Endothelial cell of umbilical vein (primary cell): Measurements from ENCODE around the gene PSMC1. TPM values are rescaled to one million over a fixed set of nuclear protein-coding genes. Genes with fewer than 3 reads are reported as not detected.

Experiments
- BruUV-seq: library from RNA; stranded (reverse); fragments of 400-500 nt; replicated peaks from 2 replicates; lab custom pipeline; 2021; lab: Mats Ljungman, UMichigan
- CTCF ChIA-PET: fragments of 300-600, 350-600 bp; sonication (Branson Sonifier 250); formaldehyde crosslinking; loops from one replicate; lab custom pipeline; 2021; ENCODE audit warnings: antibody characterized with exemption, inconsistent platforms; lab: Charles Lee
- POLR2A ChIA-PET: fragments of 300-600, 350-600 bp; sonication (Branson Sonifier 250); formaldehyde crosslinking; loops from one replicate; lab custom pipeline; 2021; ENCODE audit warnings: antibody characterized with exemption, inconsistent platforms; lab: Charles Lee
- DNase-seq: peaks from one replicate; pipeline ENCODE4 v3.0.0-alpha.2; 2011; ENCODE audit warnings: low read depth, low spot score
- FAIRE-seq: peaks from 2 replicates; lab custom pipeline; 2011; peaks lifted over from hg19 to GRCh38; lab: Jason Lieb, UNC
- H2AFZ ChIP-seq: 2 replicates; pipeline ENCODE4 v1.6.0; 2012; ENCODE audit warnings: low read depth, low read length, control low read depth, inconsistent platforms
- H3K27ac ChIP-seq: 2 replicates; pipeline ENCODE4 v1.5.1; 2011; ENCODE audit warnings: low read depth, mild to moderate bottlenecking, control low read depth, low read length, moderate library complexity; ENCODE audit not compliant: insufficient read depth
- H3K27me3 ChIP-seq, 2 experiments: 2 replicates each; pipeline versions ENCODE4 v1.6.0 to v1.6.1; 2011; ENCODE audit warnings: low read length in 2 of 2, mixed read lengths in 1 of 2; ENCODE audit not compliant: control insufficient read depth in 2 of 2, insufficient read depth in 2 of 2
- H3K36me3 ChIP-seq, 2 experiments: 2 replicates in 1 of 2; 3 replicates in 1 of 2; pipeline ENCODE4 v1.5.1; 2011; ENCODE audit warnings: low read length in 2 of 2, mild to moderate bottlenecking in 1 of 2, moderate library complexity in 1 of 2; ENCODE audit not compliant: control insufficient read depth in 2 of 2, insufficient read depth in 2 of 2; ENCODE audit errors: extremely low read depth in 1 of 2
- H3K4me1 ChIP-seq: 3 replicates; pipeline ENCODE4 v1.5.1; 2011; ENCODE audit warnings: mild to moderate bottlenecking, low read length; ENCODE audit not compliant: control insufficient read depth, insufficient read depth; ENCODE audit errors: extremely low read depth
- H3K4me2 ChIP-seq: 2 replicates; pipeline ENCODE4 v1.6.1; 2011; ENCODE audit warnings: low read length, control low read depth, mixed read lengths; ENCODE audit not compliant: insufficient read depth
- H3K4me3 ChIP-seq, 3 experiments: fragments of 200-600 bp in 1 of 3; sonication (generic), shearing (Covaris generic) in 1 of 3; replicated peaks in 1 of 3; 2 replicates each; pipeline ENCODE4 v1.5.1; 2011 to 2016; ENCODE audit warnings: control low read depth in 3 of 3, low read length in 3 of 3, mild to moderate bottlenecking in 2 of 3, inconsistent platforms in 1 of 3, low read depth in 1 of 3, moderate library complexity in 1 of 3; ENCODE audit not compliant: insufficient read depth in 1 of 3
- H3K79me2 ChIP-seq: 2 replicates; pipeline ENCODE4 v1.6.0; 2012; ENCODE audit warnings: low read length, inconsistent platforms; ENCODE audit not compliant: control insufficient read depth, insufficient read depth
- H3K9ac ChIP-seq: replicated peaks from 2 replicates; pipeline ENCODE3; 2011; ENCODE audit warnings: low read length, control low read depth; ENCODE audit not compliant: insufficient read depth; ENCODE audit errors: extremely low read depth
- H3K9me1 ChIP-seq: replicated peaks from 3 replicates; pipeline ENCODE4 v1.6.0; 2011; ENCODE audit warnings: mild to moderate bottlenecking, low read length; ENCODE audit not compliant: control insufficient read depth, insufficient read depth; ENCODE audit errors: extremely low read depth
- H3K9me3 ChIP-seq: replicated peaks from 2 replicates; pipeline ENCODE4 v1.5.1; 2012; ENCODE audit warnings: low read length, inconsistent platforms; ENCODE audit not compliant: control insufficient read depth, insufficient read depth
- H4K20me1 ChIP-seq: replicated peaks from 2 replicates; pipeline ENCODE3; 2011; ENCODE audit warnings: mild to moderate bottlenecking, low read length; ENCODE audit not compliant: control insufficient read depth, insufficient read depth; ENCODE audit errors: extremely low read depth
- EZH2 ChIP-seq: IDR thresholded peaks from 2 replicates; pipeline ENCODE4 v1.6.1; 2012; ENCODE audit warnings: borderline replicate concordance, low read depth, mild to moderate bottlenecking, moderate library complexity, low read length, inconsistent platforms; ENCODE audit not compliant: severe bottlenecking
- FOS ChIP-seq: IDR thresholded peaks from 2 replicates; pipeline ENCODE4 v1.6.1; 2011; ENCODE audit warnings: mild to moderate bottlenecking, low read length, moderate library complexity, borderline replicate concordance; ENCODE audit not compliant: insufficient read depth
- GATA2 ChIP-seq: IDR thresholded peaks from 2 replicates; pipeline ENCODE4 v1.7.0; 2011; ENCODE audit warnings: low read depth, mild to moderate bottlenecking, moderate library complexity, mixed read lengths, low read length; ENCODE audit not compliant: insufficient read length, insufficient read depth
- JUN ChIP-seq: IDR thresholded peaks from 2 replicates; pipeline ENCODE4 v1.6.1; 2011; ENCODE audit warnings: borderline replicate concordance, low read depth; ENCODE audit not compliant: insufficient read length, insufficient read depth
- MYC ChIP-seq: IDR thresholded peaks from one replicate; pipeline ENCODE4 v1.6.1; 2011; ENCODE audit warnings: mild to moderate bottlenecking, low read depth, low read length
- POLR2A ChIP-seq: IDR thresholded peaks from 2 replicates; pipeline ENCODE4 v1.6.1; 2012; ENCODE audit warnings: low read depth, mild to moderate bottlenecking, control low read depth, low read length
- POLR2AphosphoS5 ChIP-seq: IDR thresholded peaks from 2 replicates; pipeline ENCODE4 v1.6.1; 2012; ENCODE audit warnings: low read depth, mild to moderate bottlenecking, control low read depth, low read length, moderate library complexity; ENCODE audit not compliant: insufficient read depth
- dilution Hi-C: fragments of 300-500 bp; cut with MboI; formaldehyde crosslinking; loops from one replicate; pipeline ENCODE4 v1.15.0; 2019; ENCODE audit warnings: low sequenced_read_pairs; ENCODE audit not compliant: extremely low pct_ligation_motif_present
- intact Hi-C: fragments of 100-400 bp; cut with micrococcal nuclease; formaldehyde crosslinking; loops from one replicate; pipeline ENCODE4 v1.10.0; 2022
- polyA plus RNA-seq, 4 experiments: library from polyadenylated mRNA; depleted of rRNA in 3 of 4; stranded (reverse) in 3 of 4; unstranded in 1 of 4; fragments of >200 nt; gene quantifications; 2 replicates each; pipeline versions ENCODE4 v1.2.1 to v1.2.3, GENCODE V29; 2011 to 2012; ENCODE audit warnings: missing spikeins in 1 of 4
- total RNA-seq: library from RNA; stranded (reverse); gene quantifications from 2 replicates; pipeline ENCODE4 v1.2.3, GENCODE V29; 2021
- TF ChIP-seq, protein P1 (sequence below): IDR thresholded peaks from 2 replicates; pipeline ENCODE4 v1.6.1; 2011; ENCODE audit not compliant: insufficient read depth, insufficient read length
- TF ChIP-seq, protein P2 (sequence below), 2 donors: IDR thresholded peaks; 1 replicate in 1 of 2; 2 replicates in 1 of 2; pipeline ENCODE4 v1.5.1; 2011; ENCODE audit warnings: low read length in 2 of 2, mild to moderate bottlenecking in 2 of 2, moderate library complexity in 2 of 2, control low read depth in 1 of 2, inconsistent platforms in 1 of 2, low read depth in 1 of 2; ENCODE audit not compliant: insufficient read depth in 1 of 2; ENCODE audit errors: extremely low read depth in 1 of 2

PSMC1 gene
- total and polyA plus RNA-seq, 2 donors (not counting 3 experiments of a cell fraction or from before 2014, with no cell fraction given) = 77.4 to 129 TPM

DNA sequence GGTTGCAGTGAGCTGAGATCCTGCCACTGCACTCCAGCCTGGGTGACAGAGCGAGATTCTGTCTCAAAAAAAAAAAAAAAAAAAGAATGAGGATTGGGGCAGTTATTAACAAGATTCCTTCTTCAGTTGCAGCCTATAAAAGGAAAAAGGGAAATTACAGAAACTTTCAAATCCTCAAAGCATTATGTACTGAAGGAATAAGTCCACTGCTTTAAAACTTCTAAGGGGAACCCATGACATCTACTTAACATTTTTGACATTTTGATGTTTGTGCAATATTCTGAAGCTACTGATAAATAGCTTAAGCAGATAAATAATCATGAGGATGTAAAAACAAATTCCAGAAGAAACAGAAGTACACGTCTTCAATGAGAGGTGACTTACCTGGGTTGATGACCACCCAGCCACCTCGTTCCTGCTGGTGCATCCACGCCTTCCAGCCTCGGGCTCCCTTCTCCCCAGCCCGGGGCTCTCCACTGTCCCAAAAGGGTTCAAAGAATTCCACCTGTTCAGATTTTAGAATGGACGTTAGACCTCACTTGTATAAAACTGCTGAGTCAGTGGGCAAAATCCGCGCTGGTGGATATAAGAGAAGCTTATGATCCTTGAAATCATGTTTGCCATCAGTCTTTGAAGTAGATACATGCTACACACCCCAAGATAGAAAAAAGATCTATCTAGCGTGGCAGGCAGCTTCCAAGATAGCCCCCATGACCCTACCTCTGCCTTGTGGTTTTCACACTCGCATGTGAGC lies 41.7 kb downstream of the PSMC1 start:
- TF ChIP-seq MYC (no peak), JUN (no peak), POLR2AphosphoS5 (no peak), FOS (no peak), GATA2 (no peak), EZH2 (no peak), POLR2A (no peak)
- TF ChIP-seq, protein P1, sequence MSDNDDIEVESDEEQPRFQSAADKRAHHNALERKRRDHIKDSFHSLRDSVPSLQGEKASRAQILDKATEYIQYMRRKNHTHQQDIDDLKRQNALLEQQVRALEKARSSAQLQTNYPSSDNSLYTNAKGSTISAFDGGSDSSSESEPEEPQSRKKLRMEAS = no peak
- TF ChIP-seq, protein P2, sequence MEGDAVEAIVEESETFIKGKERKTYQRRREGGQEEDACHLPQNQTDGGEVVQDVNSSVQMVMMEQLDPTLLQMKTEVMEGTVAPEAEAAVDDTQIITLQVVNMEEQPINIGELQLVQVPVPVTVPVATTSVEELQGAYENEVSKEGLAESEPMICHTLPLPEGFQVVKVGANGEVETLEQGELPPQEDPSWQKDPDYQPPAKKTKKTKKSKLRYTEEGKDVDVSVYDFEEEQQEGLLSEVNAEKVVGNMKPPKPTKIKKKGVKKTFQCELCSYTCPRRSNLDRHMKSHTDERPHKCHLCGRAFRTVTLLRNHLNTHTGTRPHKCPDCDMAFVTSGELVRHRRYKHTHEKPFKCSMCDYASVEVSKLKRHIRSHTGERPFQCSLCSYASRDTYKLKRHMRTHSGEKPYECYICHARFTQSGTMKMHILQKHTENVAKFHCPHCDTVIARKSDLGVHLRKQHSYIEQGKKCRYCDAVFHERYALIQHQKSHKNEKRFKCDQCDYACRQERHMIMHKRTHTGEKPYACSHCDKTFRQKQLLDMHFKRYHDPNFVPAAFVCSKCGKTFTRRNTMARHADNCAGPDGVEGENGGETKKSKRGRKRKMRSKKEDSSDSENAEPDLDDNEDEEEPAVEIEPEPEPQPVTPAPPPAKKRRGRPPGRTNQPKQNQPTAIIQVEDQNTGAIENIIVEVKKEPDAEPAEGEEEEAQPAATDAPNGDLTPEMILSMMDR (IDR thresholded peaks at IDR 0.05; ENCODE audit: extremely low read depth in 1 of 2, insufficient read depth in 1 of 2, low read depth in 1 of 2, low read length in 2 of 2) = no peak
- H2AFZ ChIP-seq = no peak overlapping the region
- H3K4me3 ChIP-seq = no peak overlapping the region
- H3K27ac ChIP-seq = no peak overlapping the region
- dilution Hi-C loops (no loop called here), intact Hi-C loops (no loop called here)
- H3K9me3 ChIP-seq = no peaks in the 10 kb centered on the region
- no peak for DNase-seq
- peaks cover 3 to 5% of the 10 kb centered on the region in 2 experiments for H3K36me3 ChIP-seq
- no peaks in the 10 kb centered on the region for H4K20me1 ChIP-seq
- ChIA-PET CTCF (interaction anchor here (1.5 to 2.6 kb wide), 2 partner anchors 9 to 460 kb away, joined by 4 to 17 read pairs; no protein-coding TSS in a partner anchor), POLR2A (no interaction called here)
- H3K27me3 ChIP-seq = no peaks in the 10 kb centered on the region
- H3K4me2 ChIP-seq = no peak overlapping the region
- FAIRE-seq = no peak
- H3K4me1 ChIP-seq = no peaks in the 10 kb centered on the region
- no peaks in the 10 kb centered on the region for H3K9me1 ChIP-seq
- H3K79me2 ChIP-seq = no peaks in the 10 kb centered on the region
- BruUV-seq = no TSS peak
- H3K9ac ChIP-seq = no peak overlapping the region
